ENCODE data around the gene PCDH8.

Gene PCDH8

DNA sequence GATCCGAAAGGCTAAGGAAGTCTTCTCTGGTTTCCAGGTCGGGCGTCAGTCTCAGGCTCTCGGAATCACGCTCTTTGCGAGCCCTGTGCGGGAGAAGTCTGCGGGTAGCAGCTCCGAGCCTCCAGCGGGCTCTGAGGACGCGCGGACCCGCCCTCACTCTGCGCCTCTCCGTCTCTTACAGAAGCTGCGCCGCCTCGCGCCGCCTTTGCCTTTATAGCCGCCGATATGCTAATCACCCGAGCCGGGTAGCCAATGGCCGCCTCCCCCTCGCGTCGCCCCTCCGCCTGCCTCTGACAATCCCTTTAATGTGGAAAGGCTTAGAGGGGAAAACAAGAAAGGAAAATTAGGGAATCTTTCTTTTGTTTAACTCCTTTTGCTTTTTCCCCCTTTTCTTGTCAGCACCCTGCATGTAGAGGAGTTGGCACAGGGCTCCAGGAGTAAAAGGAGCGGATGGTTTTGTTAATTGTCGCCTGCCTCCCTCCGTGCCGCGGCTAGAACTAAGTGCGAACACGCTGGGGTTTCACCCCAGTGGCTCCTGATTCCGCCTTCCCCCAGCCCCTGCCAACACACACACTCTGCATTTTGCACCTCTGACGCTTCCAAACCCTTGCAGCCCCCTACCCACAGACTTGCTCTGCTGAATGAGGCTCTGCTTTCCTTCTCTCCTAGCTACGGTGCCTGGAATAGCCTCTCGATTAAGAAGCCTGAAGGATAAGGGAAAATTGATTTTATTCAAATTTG lies at the start of gene PCDH8:
TSS of gene PCDH8 (minus strand) at position 186 of the 741 bp plus-strand sequence. CDS start 204 bp downstream, outside the sequence.
- no peak for DNase-seq (ENCODE audit: low read depth)

DNA sequence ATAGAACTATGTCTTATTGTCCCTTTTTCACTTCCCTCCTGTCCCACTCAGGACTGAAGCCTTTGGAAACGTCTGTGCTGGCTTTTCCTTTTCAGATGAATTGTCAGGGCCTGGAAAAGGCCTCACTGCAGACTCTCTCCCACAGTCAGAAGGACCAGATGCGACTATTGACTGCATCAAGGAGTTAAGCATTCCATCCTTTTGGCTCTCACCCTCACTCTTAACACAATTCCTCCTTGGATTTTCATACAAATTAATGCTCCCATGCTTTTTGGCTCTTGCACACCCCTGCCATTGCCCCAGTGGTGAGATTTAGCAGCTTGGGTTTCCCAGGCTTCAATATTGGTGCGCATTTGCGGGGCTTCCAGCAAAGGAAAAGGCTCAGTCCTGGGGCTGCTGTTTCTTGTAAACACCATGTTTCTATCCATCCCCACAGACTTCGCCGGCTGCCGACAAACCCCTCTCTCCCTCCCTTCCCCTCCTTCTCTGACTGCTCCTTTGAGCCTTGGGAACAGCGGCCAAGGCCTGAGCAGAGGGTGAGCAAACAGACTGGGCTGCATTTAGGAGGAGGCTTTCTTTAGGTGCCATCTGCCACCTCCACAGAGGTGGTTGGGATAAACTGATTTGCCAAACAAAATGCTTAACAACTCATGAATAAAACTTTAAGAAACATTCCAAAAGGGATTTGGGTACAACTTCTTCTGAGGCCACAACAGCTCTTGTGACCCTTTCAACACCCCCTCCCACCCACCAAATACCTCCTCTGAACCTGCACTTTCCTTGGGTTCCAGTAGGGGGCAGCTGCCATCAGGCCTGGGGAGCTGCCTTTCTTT lies 48.6 kb upstream of the PCDH8 start:
- DNase-seq (ENCODE audit: low read depth), result no peak

DNA sequence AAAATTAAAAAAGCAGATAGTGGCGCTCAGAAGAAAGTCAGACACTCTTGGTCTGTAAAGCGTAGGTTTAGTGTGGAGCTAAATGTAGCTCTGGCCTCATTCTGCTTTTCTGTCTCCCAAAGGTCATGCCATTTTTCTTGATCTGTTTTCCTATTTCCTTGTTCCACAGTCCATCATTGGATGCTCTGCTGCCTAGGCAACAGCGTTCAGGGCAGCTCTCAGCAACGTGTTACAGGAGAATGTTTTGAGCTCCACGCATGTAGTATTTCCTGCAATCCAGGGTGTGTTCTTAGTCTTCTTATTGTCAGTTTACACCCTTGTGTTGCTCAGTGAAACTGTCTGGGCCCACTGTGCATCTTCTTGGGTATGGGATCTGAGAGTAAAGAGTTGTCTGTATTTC lies 46.0 kb upstream of the PCDH8 start:
- no peak for DNase-seq (ENCODE audit: low read depth)

DNA sequence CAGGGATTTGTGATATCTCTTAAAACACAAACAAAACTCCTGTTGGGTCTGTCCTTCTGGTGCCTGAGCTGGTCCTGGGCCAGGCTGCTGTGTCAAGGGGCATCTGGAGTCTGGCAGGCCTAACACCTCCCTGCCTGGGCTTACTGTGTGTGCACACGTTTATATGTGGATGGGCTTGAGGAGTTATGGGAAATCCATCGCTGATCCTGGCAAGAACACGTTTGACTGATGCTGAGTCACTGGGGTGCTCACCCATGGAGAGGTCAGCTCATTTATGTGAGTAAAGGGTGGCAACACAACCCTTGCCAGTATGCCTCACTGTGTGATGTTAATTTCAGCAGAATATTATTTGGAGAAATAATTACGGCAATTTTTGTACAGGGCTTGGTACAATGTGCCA lies 44.5 kb upstream of the PCDH8 start:
- no peak for DNase-seq (ENCODE audit: low read depth)

DNA sequence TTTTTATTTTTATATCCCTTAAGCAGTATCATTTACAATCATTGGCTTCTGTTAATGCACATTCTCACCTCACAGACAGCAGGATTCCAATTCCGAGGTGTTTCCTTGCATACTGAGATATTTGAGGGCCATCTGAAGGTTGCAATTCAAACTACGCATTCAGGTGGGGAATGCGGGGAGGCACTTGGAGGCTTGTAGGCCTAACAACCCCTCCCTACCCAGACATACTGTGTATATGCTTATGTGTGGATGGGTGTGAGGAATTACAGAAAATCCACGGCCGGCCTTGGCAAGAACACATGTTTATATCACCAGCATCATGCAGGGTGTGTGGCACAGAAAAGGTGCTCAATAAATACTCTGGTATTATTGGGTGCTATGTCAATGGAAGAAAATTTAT lies 43.3 kb upstream of the PCDH8 start:
- DNase-seq (ENCODE audit: low read depth), result no peak

DNA sequence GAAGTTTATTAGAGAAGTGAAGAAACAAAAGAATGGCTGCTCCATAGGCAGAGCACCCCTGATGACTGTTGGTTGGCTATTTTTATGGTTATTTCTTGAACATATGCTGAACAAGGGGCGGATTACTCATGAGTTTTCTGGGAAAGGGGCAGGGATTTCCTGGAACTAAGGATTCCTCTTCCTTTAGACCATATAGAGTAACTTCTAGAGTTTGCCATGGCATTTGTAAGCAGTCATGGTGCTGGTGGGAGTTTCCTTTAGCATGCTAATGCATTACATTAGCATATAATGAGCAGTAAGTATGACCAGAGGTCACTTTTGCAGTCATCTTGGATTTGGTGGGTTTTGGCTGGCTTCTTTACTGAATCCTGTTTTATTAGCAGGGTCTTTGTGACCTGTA lies 38.7 kb upstream of the PCDH8 start:
- no peak for DNase-seq (ENCODE audit: low read depth)

- no peak for DNase-seq (ENCODE audit: low read depth)
Measured at GRCh38 chr13:52885141-52885540, 36.7 kb upstream of the PCDH8 start.

- no peak for DNase-seq (ENCODE audit: low read depth)
Measured at GRCh38 chr13:52884429-52885010, 36.1 kb upstream of the PCDH8 start.

GRCh38 chr13:52882785-52883184 lies 34.3 kb upstream of the PCDH8 start:
- no peak for DNase-seq (ENCODE audit: low read depth)

- no peak for DNase-seq (ENCODE audit: low read depth)
Measured at GRCh38 chr13:52879950-52880741, 31.7 kb upstream of the PCDH8 start.

DNA sequence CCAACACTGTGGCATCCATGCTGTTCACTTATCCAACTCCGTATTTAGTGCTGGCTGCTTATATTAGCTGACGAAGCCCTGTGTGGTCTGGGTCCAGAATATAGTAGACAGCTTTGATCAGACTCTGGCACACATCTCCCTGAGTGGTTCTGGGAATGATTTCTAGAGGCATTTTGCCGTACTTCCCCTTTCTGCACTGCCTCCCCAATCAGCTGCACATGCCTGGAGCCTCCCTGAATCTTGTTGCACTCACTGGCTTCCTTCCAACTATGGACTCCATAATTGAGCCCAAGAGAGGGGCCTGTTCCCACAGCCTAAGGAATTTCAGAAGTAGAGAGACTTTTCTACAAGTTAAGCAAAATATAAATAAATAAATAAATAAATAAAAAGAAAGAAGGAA lies 30.4 kb upstream of the PCDH8 start:
- no peak for DNase-seq (ENCODE audit: low read depth)

GRCh38 chr13:52870143-52870542 lies 21.7 kb upstream of the PCDH8 start:
- no peak for DNase-seq (ENCODE audit: low read depth)

DNA sequence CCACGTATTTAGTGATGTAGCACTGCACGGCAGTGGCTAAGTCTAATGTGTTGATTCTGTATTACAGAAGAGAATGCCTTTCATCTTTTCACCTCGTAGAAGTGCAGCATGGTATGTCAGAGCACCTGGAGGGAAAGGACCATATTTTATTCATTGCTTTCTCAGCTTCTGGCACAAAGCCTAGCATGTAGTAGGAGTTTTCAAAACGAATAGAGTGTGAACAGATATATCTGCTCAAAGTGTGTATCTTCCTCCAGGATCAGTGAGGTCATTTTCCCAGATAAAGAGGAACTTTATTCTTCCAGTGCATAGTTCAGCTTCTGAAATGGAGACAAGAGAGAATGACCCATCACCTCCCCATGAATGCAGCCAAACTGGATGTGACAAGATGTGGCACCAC lies 21.2 kb upstream of the PCDH8 start:
- no peak for DNase-seq (ENCODE audit: low read depth)

DNA sequence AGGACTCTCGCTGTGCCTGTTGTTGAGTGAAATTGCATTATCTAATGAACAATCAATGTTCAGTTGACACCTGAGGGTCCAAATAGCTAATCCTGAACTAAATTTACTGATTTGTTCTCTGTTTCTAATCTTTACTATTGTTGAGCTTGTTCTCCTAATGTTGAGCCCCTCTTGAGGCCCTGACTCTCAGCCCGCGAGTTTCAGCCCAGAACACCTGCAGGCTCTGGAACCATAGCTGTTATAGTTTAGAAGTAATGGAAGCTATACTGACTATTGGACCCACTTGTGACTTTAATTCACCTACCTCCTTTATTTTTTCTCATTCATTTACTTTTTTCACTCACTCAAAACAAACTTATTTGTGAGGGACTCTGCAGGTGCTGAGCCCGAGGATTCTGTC lies 20.6 kb upstream of the PCDH8 start:
- DNase-seq (ENCODE audit: low read depth), result no peak

DNA sequence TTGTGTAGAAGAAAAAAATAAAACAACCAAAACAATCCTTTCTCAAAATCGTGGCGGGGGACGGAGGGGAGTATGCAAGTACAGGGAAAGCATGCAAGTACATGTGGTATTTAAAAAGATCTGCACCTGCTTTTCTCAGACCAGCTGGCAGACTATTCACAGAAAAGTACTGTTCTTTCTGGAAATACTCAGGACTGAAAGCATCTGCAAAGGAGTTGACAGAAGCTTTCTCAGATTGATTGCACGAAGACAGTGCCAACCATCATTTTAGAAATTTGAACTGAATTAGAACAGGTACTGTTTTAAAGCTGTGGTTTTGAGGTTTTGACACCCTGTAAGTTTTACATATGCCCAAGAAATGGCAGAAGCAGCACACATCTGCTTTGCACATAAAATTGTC lies 19.8 kb upstream of the PCDH8 start:
- no peak for DNase-seq (ENCODE audit: low read depth)

GRCh38 chr13:52864941-52865340 lies 16.5 kb upstream of the PCDH8 start:
- no peak for DNase-seq (ENCODE audit: low read depth)

DNA sequence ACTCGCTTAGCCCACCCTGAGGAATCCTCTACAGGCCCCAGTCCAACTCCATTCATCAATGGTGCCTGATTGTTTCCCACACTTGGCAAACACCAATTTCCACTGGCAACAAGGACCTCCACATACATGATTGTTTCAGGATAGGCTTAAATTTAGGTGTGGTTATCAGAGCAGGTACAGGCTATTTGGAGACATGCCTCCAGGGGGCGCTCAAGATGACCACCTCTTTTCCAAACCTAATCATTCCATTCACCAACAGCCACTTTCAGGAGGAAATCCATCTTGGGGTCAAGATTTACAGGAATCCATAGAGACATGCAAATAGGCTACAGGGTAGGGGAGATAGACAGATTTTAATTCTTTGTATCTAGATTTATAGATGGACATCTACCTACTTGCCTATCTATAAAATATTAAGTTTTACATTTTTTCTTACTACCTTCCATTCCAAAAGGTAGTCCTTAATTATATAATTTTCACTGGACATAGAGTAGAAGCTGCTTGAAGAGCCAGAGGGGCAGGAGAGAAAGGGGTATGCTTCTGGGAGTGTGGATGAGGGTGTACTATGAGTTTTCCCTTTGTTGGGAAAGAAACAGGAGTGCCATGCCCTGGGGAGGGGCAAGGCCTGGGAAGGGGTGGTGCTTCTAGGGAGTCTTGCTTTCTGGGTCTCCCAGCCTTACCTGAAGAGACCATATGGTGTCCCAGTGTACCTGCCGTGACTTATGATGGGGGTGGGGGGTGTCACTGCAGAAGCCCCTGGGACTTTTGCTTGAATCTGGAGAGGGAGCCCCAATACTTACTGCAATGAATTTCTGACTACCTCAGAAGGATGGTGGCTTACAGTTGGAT lies 14.1 kb upstream of the PCDH8 start:
- no peak for DNase-seq (ENCODE audit: low read depth)

- no peak for DNase-seq (ENCODE audit: low read depth)
Measured at GRCh38 chr13:52852444-52852843, 4.0 kb upstream of the PCDH8 start.

- DNase-seq (ENCODE audit: low read depth), result no peak
Measured at GRCh38 chr13:52851137-52851962, 2.9 kb upstream of the PCDH8 start.

DNA sequence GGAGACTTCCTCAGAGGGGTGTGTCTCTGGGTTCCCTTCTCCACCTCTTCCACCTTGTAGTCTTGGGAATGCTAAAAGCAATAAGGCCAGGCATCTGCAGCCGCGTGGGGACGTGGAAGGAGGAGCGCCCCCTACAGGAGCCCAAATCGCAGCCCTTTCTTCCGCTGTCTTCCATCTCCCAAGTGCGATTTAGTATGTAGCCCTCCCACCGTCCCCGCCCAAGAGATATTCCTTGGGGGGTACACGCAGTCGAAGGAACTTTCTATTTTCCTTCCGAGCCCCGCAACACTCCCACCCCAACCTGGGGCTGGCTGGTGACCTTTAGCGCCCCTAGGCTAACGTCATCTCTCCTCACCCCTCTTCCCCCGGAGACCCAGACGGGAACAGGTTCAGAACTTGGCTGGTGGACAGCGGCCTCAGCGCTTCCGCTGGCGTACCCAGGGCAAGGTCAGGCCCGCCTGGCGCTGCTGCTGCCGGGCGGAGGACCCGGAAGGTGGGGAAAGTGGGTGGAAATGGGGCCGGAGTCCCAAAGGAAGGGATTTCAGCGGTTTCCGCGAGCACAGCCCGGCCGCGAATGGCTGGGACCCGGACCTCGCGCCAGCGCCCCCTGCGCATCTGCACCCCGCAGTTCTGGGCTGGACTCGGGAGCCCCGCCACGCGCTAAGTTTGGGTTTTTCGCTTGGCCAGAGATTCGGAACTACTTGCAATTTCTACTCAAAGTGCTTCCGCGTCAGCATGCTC lies 2.1 kb upstream of the PCDH8 start:
- peak; percentile 9 for DNase-seq (ENCODE audit: low read depth)
